GM12872 (cell line): ENCODE results near the gene CERS3.

Experiments used
- CTCF ChIP-seq: IDR thresholded peaks from 3 replicates; pipeline ENCODE4 v1.5.1; 2011; ENCODE audit warnings: low read depth, mild to moderate bottlenecking, low read length, moderate library complexity; ENCODE audit not compliant: insufficient read depth

CERS3 gene

GRCh38 chr15:100529556-100529955, 806 bp upstream of the CERS3 start:
- TF ChIP-seq CTCF, result no peak

DNA sequence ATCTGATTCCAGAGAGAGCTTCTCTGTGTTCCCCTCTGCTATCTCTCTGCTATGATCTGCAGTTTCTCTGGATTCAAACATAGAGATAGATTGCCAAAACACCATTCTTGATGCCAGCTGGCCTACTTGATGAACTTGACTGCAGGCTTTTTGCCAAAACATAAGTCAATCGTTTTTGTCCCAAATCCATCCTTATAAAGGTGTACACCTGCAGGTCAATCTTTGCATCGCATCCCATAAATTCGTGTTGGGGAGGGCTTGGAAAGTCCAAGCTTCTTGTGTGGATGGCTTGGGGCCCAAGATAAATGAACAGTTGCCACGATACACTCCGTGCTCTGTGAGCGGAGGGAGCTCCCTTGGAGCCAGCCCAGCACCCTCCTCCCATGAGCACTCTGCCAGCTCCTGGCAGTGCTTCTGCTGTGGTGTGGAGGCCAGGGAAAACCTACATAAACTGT, 2.7 kb downstream of the CERS3 start:
- no peak for TF ChIP-seq CTCF

DNA sequence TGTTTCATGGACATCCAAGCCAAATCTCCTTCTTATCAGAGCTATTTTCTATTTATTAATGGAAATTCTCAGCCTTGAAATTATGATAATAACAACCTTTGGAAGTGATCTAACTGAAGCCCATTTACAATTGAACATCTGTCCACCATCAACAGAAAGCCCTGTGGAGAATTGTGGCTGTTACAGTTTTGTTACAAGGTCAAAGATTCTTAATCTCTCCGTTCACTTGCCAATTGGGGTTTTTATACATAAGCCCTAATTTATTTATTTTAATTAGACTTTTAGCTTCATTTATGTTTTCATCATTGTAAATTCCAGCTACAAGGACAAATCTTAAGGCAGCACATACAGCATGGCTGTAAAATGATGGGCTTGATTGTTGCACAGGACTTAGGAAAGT, 3.3 kb downstream of the CERS3 start:
- TF ChIP-seq CTCF, result no peak

GRCh38 chr15:100524326-100524725, 4.4 kb downstream of the CERS3 start:
- no peak for TF ChIP-seq CTCF

- no peak for TF ChIP-seq CTCF
Observed at GRCh38 chr15:100521907-100522306, 6.8 kb downstream of the CERS3 start.

DNA sequence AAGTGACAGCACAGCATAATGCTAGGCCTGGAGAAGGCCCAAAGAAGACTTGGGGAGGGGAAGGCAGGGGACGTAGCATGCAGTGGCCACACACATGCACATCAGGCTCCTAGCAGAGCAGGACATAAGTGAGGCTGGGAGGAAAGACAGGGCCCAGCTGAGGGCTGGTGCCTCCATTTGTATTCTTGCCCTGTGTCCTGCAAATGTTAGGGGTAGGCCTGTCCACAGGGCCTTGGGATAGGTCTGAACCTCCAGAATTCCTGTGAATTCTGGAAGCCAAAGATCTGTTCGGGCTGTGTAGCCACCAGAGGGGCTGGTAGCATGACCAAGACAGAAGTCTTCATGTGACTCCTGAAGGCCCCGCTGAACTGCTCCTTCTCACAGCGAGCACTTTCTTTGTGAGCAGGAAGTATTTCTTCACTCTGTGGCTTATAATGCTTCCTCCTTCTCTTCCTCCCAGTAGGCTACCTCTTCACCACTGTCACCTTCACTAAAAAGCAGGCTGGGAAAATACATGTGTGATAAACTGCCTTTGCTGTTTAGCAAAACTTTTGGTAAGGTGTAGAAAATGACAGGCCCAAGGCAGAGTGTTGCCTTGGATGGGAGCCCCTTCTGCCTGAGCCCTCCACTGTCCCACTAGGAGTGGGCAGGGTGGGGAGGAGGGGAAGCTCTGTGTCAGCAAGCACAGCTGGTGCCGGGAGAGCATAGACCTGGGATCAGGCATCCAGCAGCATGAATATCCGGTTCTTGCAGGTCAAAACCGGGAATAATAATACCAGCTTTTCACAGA, 8.4 kb downstream of the CERS3 start:
- no peak for TF ChIP-seq CTCF

DNA sequence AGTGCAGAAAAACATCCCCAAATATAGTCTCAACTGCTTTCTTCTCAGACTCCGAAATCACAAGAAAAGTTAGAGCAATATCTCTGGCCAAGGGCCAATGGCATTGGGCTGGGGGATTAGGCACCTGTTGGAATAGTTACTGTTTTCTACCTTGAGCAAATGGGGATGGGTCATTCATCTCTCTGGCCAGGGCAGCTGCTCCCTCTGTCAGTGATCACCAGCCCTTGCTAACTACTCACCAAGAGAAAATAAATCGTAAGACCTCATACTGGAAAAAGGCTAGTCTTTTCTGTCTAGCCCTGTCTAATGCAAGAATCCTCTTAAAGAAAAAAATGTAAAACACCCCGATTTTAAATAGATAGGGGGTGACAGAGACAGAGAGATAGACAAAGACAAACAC, 10.9 kb downstream of the CERS3 start:
- TF ChIP-seq CTCF, result no peak
